NOMO-1 treated with dmso at 0.1 percent for 144 hours (cell line): ENCODE results near the gene AUTS2.

Experiments used
- DNase-seq: peaks from one replicate; lab custom pipeline; 2025; ENCODE audit not compliant: unreplicated experiment; lab: John Stamatoyannopoulos, UW

Gene AUTS2

DNA sequence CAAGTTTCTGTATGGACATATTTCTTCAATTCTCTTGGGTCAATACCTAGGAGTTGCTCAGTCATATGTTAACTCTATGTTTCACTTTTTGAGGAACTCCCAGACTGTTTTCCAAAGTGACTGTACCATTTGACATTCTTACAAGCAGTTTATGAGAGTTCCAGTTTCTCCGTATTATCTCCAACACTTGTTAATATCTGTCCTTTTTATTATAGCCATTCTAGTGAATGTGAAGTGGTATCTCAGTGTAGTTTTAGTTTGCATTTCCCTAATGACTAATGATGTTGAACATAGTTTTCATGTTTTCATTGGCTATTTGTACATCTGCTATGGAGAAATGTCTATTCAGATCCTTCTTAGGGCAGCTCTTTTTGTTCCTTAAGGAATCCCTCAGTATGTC, 1002.7 kb downstream of the AUTS2 start:
- DNase-seq: no peak

DNA sequence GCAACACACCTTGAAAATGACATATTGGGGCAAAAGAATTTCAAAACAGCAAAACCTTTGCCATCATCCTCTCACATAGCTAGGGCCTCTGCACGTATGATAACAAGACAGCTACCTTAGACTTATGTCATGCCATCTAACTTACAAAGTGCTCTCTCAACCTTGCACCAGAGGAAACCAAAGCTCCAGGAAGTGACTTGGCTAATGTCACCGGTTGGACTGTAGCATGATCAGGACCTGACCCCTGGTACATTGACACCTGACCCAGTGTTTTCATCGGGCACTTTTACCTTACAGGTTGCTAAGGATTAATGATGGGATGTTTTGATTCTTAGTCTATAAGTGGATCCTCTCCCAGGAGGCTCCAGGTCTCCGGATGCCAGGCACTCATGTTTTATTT, 1003.8 kb downstream of the AUTS2 start:
- DNase-seq: no peak

DNA sequence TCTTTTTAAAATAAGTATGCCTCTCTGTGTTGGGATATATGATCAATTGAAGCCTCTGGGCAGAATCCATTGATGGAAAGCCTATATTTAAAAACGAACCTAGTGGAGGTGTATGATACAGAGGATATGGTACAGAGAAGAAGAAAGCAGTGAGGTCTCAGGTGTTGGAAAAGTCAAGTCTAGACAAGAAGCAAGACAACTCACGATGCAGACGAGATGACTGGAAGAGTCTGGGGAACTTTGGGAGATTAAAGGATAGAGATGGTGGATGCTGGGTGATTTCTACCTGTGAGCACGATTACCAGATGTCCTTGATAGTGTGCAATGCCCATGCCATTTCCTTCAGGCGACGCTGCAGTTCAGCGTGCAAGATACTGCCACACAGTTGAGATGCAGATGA, 1009.0 kb downstream of the AUTS2 start:
- no peak for DNase-seq

DNA sequence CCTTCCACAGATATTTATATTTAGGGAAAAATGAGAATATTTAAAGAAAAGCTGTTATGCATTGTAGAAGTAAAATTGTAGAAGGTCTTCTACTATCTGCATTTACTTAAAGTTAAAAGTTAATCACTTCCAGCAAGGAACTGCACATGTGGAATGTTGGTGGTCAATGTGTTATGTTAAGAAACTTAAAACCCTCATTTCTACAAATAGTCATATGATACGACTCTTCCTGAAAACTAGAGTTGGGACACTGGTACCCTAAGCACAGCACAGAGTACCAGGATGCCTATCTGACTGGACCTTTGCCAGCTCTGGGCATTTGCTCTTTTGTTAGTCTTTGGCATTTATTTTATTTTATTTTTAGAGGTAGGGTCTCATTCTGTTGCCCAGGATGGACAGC, 1009.5 kb downstream of the AUTS2 start:
- no peak for DNase-seq

- no peak for DNase-seq
Observed at GRCh38 chr7:70608229-70608628, 1010.0 kb downstream of the AUTS2 start.

GRCh38 chr7:70612811-70613210, 1014.5 kb downstream of the AUTS2 start:
- no peak for DNase-seq

GRCh38 chr7:70614237-70615045, 1016.2 kb downstream of the AUTS2 start:
- DNase-seq: no peak

- no peak for DNase-seq
Observed at GRCh38 chr7:70615066-70615606, 1016.9 kb downstream of the AUTS2 start.

DNA sequence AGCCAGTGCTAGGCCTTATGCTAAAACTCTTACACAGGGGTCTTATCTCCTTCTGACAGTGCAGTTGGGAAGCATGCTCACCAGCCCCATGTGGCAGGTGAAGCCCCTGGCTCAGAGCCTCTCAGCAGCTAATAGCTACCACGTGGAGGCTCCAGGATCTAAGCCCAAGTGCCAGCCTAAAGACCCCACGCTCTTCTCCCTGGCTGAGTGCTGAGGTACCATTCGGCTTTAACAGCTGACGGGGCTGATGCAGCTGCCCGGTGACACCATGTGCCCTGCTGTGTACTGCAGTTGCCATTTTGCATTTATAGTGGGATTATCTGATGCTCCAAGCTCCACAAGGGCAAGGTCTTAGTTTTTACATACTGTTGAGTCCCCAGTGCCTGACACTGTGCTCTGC, 1017.9 kb downstream of the AUTS2 start:
- DNase-seq: no peak

DNA sequence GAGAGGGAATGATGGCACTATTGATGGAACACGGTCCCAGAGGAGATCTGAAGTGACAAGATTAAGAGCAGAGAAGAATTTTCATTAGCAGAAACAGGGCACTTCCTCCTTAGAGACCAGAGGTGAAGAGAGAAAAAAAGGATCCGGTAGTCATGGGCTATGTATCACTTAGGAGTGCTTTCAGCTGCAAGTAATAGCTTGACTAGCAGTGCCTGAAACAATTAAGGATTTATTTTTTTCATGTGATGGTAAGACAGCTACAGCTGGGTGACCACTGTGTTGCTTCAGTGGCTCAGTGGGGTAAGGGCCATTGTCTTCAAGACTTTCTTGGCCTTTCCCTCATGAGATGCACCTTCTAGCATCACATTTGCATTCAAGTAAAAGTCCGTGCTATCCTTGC, 1018.5 kb downstream of the AUTS2 start:
- no peak for DNase-seq

DNA sequence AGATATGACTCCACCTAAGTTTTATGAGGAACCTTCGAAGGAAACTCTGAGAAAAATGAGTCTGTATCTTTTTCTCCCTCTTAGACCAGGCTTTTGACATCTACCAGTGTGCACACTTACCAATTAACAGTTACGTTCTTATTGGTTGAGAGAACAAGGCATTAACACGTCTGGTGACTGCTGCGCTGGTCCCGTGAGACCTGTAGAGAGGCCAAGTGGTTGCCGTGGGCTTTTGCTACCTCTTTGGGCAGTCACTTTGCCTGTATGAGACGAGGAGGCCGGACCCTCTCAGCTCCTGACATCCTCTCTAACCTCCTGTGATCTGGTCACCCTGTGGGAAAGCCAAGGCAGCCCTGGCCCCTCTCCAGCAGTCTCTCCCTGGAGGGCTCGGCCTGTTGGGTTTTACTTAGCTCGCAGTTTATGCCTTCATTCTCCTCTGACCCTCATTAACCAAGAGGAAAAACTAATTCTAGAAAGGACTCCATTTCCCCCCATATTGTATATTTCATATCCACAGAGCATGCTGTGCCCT, 1019.8 kb downstream of the AUTS2 start:
- DNase-seq: no peak

DNA sequence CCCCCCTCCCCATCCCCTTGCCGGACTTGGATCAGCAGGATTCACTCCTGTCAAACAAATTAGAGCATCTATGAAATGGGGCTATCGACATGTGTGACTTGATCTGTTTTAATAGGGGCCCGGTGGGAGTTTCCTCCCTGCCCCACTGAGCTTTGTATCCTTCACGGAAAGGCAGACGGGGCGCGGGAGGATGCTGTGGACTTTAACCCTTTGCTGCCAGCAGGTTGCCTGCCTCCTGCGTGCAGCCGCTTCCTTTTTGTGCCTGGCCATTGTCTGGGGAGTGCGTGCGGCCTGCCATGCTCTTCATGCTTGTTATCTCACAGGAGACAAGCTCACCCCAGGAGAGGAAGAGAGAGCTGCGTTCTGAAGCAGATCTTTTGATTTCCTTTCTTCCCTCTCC, 1020.9 kb downstream of the AUTS2 start:
- DNase-seq: no peak

DNA sequence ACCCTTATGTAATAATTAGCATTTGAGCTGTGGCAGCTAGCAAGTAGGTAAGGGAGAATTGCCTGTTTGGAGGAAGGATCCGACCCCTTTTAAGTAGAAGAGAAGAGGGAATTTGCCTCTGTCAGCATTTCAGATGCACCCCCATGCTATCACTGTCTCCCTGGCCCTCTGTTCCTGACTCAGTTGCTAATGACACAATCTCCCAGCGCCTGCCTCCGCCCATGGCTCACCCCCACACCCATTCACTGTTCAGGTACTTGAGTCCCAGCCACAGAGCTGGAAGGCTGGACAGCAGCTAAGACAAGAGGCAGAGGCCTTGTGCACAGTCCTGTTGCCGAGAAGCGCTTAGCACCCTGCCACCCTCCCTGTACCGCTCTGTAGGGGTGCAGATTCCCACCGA, 1021.4 kb downstream of the AUTS2 start:
- no peak for DNase-seq

- no peak for DNase-seq
Observed at GRCh38 chr7:70620333-70621055, 1022.2 kb downstream of the AUTS2 start.

DNA sequence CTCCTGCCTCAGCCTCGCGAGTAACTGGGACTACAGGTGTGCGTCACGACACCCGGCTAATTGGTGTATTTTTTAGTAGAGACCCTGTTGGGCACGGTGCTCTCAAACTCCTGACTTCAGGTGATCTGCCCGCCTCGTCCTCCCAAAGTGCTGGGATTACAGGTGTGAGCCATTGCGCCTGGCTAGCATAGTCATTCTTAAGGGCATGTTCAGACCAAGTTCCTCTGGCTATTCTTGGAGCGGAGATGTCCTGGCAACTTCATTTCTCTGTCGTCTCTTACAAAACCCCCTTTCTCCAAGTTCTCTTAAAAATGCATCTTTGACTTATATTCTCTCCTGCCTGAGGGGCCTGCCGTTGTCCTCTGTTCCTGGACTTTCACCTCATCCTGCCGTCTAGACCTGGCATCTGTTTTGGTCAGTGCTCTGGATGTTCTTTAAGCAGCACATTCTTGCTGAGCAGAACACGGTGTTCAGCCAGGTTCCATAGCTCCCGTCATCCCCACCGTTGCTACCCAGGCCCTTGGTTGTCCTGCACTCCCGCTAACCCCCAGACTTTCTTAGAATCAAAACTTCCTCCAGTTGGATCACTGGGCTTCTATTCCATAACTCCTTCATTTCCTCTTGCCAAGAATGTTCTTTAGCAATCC, 1023.8 kb downstream of the AUTS2 start:
- DNase-seq: no peak

GRCh38 chr7:70622936-70623335, 1024.7 kb downstream of the AUTS2 start:
- no peak for DNase-seq

DNA sequence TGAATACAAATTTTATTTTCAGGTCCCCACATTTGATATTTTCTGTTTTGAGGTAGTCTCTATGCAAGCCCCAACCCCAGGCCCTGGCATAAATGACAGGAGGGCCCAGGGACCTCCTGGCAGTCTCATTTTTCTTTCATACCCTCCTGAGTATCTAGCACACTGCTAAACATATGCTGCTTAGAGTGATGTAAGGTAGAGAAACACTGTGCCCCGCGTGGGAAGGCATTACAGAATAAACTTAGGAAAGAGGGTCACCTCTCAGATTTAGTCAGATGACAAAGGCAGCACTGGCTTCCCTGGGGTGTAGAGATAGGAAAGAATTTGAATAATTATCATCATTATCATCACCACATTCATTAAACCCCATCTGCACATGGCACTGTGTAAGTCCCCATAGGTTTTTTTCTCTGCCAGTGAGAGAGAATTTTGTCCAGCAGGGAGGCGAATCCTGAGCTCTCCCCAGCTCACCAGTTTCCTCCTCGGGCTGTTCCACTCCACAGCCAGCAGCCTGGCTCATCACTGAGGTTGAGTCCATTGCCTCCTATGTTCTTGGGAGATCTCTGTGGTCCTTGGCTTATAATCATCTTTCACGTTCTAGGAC, 1026.3 kb downstream of the AUTS2 start:
- DNase-seq: no peak

DNA sequence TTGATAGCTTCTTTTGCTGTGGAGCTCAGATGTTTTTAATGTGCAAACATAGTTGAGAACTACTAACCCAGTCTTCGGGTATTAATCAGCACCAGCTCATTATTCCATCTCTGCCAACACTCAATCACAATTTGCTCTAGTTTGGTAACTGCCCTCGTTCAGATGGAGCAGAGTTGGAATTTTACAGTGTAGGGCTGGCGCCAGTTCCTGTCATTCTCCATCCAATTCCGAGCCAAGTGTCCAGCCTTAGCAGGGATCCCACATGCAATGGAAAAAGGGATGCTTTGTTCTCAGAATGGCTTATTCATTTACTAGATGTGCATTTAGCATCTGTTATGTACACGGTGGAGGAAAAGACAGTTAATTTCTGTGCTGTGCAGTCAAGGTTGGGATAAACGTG, 1029.2 kb downstream of the AUTS2 start:
- DNase-seq: no peak

DNA sequence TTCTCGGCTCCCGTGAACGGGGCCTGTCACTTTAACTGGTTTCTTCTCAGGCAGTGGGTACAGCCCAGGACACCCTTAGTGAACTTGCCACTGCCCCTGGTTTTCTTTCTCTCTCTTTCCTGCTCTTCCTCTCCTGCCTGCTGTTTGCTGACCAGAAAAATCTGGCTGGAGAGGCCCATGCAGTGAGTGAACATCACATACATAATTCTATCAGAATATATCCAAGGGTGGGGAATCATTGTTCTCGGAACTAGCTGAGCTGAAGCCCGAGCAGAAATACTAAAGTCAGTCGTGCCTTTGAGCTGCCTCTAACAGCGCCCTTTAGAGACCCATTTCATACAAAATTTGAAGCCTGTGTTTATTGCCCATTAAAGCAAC, 1032.2 kb downstream of the AUTS2 start:
- DNase-seq: no peak

DNA sequence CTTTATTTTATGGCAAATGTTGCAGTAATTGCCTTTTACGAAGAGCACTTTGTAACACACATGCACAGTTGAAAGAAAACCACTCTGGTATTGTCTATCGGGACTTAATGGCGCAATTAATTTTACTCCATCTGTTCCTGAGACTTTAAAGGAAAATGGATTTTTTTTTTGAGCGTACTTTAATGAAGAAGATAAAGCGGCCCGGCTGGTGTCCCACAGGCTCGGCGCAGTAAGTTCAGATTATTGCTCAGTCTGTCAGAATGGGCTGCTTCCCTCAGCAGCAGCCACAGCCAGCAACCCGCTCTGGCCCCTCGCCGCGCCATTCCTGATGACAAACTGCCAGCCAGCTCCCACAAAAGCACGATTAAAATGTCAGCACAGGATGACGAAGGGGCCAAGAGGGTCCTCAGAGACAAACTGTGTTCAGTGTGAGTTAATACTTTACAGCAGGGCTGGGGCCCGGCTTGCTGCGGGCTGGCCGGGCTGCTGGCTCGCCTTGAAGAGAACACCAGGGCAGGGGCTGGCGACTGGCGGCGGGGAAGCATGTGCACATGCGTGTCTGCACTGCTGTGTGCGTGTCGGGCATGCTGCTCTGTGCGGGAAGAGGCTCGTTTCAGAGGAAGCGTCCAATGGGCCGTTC, 1032.7 kb downstream of the AUTS2 start:
- no peak for DNase-seq

DNA sequence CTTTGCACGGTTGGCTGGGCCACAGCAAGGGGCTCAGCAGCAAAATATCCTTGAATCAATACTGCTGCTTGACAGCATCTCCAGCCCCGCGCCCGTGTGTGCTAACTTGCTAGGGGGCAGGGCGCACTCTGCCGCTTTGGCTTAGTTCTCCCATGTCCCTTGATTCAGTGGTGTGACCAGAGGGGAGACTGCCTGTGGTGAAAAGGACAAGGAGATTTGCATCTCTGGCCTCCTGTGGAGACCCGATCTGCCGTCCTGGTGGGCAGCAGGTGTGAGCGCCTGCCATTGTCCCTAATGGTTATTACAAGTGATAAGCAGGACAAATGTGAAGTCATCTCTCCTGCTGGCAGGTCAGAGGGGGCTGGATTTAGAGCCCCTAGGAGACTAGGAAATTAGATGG, 1033.4 kb downstream of the AUTS2 start:
- DNase-seq: no peak
